Body of pancreas (tissue), 4 donors: ENCODE results near the gene SIRPA. TPM values are rescaled to one million over a fixed set of nuclear protein-coding genes. Genes with fewer than 3 reads are reported as not detected.

ENCODE experiments used
- ATAC-seq: fragments of 150-250 bp; one replicate; pipeline ENCODE4 v1.9.1; 2016
- DNase-seq, 4 donors: peaks; one replicate each; pipeline ENCODE4 v3.0.0-alpha.2; 2019
- H3K27ac ChIP-seq, 4 donors: fragments of 200-600 bp; sonication (generic); 1 replicate in 3 of 4; 2 replicates in 1 of 4; pipeline versions ENCODE4 v1.5.1 to v1.6.1; 2016 to 2019; ENCODE audit warnings: mild to moderate bottlenecking in 1 of 4, mixed read lengths in 1 of 4, moderate library complexity in 1 of 4
- H3K27me3 ChIP-seq, 2 donors: fragments of 200-600 bp; sonication (generic); one replicate each; pipeline ENCODE4 v1.6.0; 2016; ENCODE audit warnings: mild to moderate bottlenecking in 1 of 2
- H3K36me3 ChIP-seq, 2 donors: fragments of 200-600 bp; sonication (generic); replicated peaks in 1 of 2; 2 replicates each; pipeline ENCODE4 v1.5.1; 2016; ENCODE audit warnings: low read depth in 2 of 2; ENCODE audit not compliant: insufficient read depth in 1 of 2
- H3K4me1 ChIP-seq: fragments of 200-600 bp; sonication (generic); one replicate; pipeline ENCODE4 v1.6.0; 2016
- H3K4me3 ChIP-seq, 2 donors: fragments of 200-600 bp; sonication (generic); 1 replicate in 1 of 2; 2 replicates in 1 of 2; pipeline ENCODE4 v1.5.1; 2016 to 2019
- H3K9me3 ChIP-seq, 3 donors: fragments of 200-600 bp; sonication (generic); 1 replicate in 2 of 3; 2 replicates in 1 of 3; pipeline ENCODE4 v1.5.1; 2016
- CTCF ChIP-seq, 7 experiments: fragments of 450-650 bp in 4 of 7; fragments of 200-600 bp in 3 of 7; sonication (generic) in 3 of 7; IDR thresholded peaks; one replicate each; pipeline ENCODE4 v1.5.1; 2016 to 2019; ENCODE audit warnings: antibody characterized with exemption in 7 of 7
- POLR2A ChIP-seq, 3 donors: fragments of 450-650 bp; IDR thresholded peaks; one replicate each; pipeline ENCODE4 v1.6.1; 2016; ENCODE audit warnings: antibody characterized with exemption in 3 of 3, mild to moderate bottlenecking in 2 of 3
- WGBS, 2 donors: methylation state at CpG; one replicate each; pipeline ENCODE4 v1.1.5; 2017; 5-methylcytosine and 5-hydroxymethylcytosine counted together
- intact Hi-C: fragments of 100-400 bp; cut with DNase I; formaldehyde crosslinking; loops from one replicate; pipeline ENCODE4 v1.15.1; 2023
- total RNA-seq, 2 donors: library from RNA; depleted of rRNA; stranded (reverse); fragments of >200 nt; gene quantifications; one replicate each; pipeline ENCODE4 v1.1.0, GENCODE V29; 2016

Gene SIRPA
- total RNA-seq, 2 donors from 2014 or later = 15.0 to 20.1 TPM

- ATAC-seq (no peak), DNase-seq (no peak)
- TF ChIP-seq POLR2A (IDR thresholded peaks at IDR 0.05) (no peak), CTCF (IDR thresholded peaks at IDR 0.05) (no peak)
- no peak overlapping the region for H3K4me3 ChIP-seq
- intact Hi-C loops = no loop called here
- H3K36me3 ChIP-seq = no peaks in the 10 kb centered on the region
- H3K4me1 ChIP-seq = peaks cover 7% of the 10 kb centered on the region
- no peaks in the 10 kb centered on the region for H3K9me3 ChIP-seq
- H3K27me3 ChIP-seq = no peaks in the 10 kb centered on the region
- peak overlapping the region in 1 of 4 donors; percentile 12 for H3K27ac ChIP-seq
- WGBS, 2 donors = 69 to 81% methylated on average over 7 to 8 of the region's 8 CpGs
Observed at GRCh38 chr20:1882026-1882425, 13.2 kb upstream of the SIRPA start.

- no peak for DNase-seq
- intact Hi-C loops = no loop called here
- Histone ChIP-seq H3K27me3 (no peaks in the 10 kb centered on the region), H3K27ac (no peak overlapping the region), H3K4me3 (no peak overlapping the region), H3K4me1 (peaks cover 7% of the 10 kb centered on the region), H3K36me3 (no peaks in the 10 kb centered on the region), H3K9me3 (no peaks in the 10 kb centered on the region)
- no peak for TF ChIP-seq CTCF (IDR thresholded peaks at IDR 0.05)
- no peak for TF ChIP-seq POLR2A (IDR thresholded peaks at IDR 0.05)
- WGBS, 2 donors = 26 to 44% methylated on average over 9 of the region's 9 CpGs
- no peak for ATAC-seq
Observed at GRCh38 chr20:1883986-1884385, 11.2 kb upstream of the SIRPA start.

GRCh38 chr20:1885254-1885653 lies 10.0 kb upstream of the SIRPA start:
- Histone ChIP-seq H3K27ac (no peak overlapping the region), H3K4me3 (no peak overlapping the region), H3K27me3 (no peaks in the 10 kb centered on the region), H3K9me3 (no peaks in the 10 kb centered on the region), H3K36me3 (no peaks in the 10 kb centered on the region), H3K4me1 (peaks cover 7% of the 10 kb centered on the region)
- 54 to 65% methylated on average over 3 to 4 of the region's 4 CpGs for WGBS, 2 donors
- ATAC-seq (no peak), DNase-seq (no peak)
- intact Hi-C loops = no loop called here
- TF ChIP-seq POLR2A (IDR thresholded peaks at IDR 0.05) (no peak), CTCF (IDR thresholded peaks at IDR 0.05) (no peak)

GRCh38 chr20:1885940-1886693 lies 9.1 kb upstream of the SIRPA start:
- no peak overlapping the region for H3K27ac ChIP-seq

More at GRCh38 chr20:1885940-1886693, 9.1 kb upstream of the SIRPA start:
- Histone ChIP-seq H3K9me3 (no peaks in the 10 kb centered on the region), H3K27me3 (no peaks in the 10 kb centered on the region), H3K4me3 (no peak overlapping the region), H3K36me3 (no peaks in the 10 kb centered on the region), H3K4me1 (peaks cover 7% of the 10 kb centered on the region)
- DNase-seq (no peak), ATAC-seq (no peak)
- WGBS, 2 donors = 67 to 83% methylated on average over 9 of the region's 9 CpGs
- TF ChIP-seq POLR2A (IDR thresholded peaks at IDR 0.05) (no peak), CTCF (IDR thresholded peaks at IDR 0.05) (no peak)
- intact Hi-C loops = no loop called here
